NCI-H774 (cell line): Measurements from ENCODE around the gene TPP2.

Experiments used
- DNase-seq: peaks from one replicate; lab custom pipeline; 2025; lab: John Stamatoyannopoulos, UW

Gene TPP2

DNA sequence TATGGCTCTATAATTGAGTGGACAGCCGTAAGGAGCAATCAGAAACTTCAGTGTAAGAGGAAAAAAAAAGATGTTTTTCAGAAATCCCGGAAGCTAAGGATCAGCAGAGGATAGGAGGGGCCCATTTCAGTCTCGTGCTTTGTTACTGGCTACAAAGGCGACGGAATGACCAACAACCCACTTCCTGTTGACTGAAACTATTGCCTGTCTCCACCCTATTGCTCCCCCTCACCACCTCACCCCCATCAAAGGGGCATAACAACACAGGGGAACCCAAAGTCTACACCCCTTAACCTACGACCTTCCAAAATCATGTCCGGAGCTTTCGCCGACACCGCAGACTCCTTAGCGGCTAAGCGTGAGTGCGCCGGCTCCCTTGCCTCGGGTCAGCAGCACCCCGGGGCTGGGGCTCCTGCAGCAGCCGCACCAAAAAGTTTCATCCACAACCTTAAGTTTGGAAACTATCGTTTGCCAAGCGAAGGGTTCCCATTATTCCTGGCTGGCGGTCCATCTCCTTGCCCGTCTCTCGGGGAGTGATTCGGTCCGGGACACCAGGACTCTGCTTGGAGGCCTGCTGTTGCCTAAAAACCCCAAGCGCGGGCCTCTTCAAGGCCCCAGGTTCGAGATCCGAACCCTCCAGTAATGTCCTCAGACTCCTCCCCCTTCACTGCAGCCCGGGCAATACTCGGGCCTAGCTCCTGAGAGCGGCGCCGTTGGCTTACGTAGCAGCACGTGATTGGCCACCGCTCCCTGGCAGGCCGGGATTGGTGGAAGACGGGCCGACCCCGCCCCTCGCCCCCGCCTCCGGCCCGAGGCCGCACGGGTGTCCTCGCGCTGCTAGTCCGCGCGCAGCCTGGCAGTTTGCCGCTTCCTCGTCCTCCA lies at the start of gene TPP2:
Gene TPP2 (plus strand): TSS at position 840 of the 882 bp plus-strand sequence. CDS start 53 bp downstream, outside the sequence.
- DNase-seq, result peak; percentile 97

DNA sequence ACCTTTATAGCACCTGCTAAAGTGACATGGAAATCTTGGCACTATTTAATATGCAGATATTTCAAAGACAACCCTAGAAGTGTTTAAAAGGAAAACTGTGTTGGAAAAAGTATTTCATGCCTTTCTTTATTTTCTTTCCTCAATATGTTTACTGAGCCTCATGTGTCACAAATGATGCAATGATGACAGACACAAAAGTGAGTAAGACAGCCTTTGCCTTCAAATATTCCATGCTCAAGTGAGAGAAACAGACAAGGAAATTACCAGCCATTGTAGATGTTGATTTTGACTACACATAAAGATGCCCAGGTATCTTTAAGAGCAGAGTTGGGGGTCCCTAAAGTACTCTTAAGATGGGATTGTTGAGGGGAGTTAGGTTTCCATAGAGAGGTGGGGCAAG lies 48.0 kb upstream of the TPP2 start:
- no peak for DNase-seq

DNA sequence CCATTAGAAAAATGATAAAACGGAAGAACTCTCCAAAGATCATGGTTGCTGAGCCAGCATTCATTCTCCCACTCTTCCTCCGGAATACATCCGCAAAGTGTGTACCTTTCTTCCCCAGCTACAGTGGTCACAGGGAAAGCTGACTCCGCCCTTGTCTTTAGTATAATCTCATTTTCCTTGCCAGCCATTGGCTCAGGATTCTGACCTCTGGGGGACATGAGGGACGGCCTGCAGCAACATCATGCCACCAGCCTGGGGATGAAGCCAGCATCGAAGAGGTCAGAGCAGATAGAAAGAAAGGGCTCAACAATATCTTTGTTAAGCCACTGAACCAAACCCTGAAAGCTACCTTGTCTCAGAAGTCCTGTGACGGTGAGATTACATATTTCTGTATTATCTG lies 46.3 kb upstream of the TPP2 start:
- DNase-seq, result no peak

DNA sequence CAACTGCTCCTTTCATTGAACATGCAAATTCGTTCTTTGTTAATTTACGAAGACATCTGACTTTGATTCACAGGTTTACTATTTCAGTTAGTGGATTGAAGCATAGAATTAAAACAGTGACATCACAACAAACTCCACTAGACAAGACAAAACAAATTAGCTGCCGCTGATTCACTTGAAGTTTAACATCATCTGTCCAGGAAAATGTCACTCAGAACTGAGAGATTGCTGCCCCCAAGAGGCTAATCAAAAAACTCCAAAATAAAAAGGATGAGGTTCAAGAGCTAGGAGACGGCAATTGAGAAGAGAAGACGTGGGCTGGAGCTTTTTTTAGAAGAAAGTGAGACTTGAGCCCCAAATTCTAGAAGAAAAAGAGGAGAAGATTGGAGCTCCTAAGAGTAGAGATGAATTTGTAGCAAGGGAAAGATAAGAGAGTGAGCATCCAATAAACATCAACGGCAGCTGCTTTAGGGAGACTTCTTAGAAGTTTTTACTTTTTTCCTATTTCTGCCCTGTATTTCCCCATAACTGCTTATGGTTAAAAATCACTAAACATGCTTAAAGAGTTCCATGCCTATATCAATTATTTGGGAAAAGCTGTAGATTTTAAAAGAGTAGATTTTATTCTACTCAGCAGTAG lies 40.8 kb upstream of the TPP2 start:
- peak; percentile 38 for DNase-seq

DNA sequence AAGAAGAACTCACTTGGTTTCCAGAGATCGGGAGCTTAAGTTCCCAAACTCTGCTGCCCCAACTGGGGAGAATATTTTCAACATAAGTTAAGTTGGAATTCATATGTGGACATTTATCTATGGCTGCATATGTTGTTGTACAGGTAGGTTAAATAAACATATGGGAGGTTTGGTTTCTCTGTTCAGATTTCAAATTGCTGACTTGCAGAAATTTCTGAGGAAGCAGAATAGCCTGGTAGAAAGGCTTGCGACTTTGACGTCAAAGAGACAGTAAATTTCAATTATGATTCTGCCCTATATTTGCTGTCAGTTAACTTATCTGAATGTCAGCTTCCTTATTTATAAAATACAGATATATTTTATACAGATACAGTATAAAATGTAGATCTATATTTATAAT lies 40.0 kb upstream of the TPP2 start:
- no peak for DNase-seq

DNA sequence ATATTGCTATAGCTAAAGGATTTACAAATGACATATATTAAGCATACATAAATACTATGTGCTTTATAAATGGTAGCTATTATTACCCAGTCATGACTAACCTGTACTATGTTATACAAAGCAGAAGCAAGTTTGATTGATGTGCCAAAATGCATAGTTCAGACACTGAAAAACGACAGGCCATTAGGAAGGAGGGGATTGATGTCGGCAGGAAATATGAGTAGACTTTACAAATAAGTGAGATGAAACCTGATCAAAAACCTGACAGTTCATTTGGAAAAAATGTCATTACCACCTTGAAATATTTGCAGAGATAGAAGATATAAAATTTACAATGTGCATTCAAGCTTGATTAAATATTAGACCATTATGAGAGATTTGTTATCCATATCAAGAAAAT lies 38.8 kb upstream of the TPP2 start:
- DNase-seq, result no peak

DNA sequence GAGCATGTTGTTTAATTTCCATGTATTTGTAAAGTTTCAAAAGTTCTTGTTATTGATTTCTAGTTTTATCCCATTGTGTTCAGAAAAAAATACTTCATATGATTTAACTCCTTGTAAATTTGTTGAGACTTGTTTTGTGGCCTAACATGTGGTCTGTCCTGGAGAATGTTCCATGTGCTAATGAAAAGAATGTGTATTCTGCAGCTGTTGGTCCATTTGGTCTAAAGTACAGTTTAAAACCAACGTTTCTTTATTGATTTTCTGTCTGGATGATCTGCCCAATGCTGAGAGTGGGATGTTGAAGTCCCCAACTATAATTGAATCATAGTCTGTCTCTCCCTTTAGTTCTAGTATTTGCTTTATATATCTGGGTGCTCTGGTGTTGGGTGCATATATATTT lies 34.9 kb upstream of the TPP2 start:
- no peak for DNase-seq

DNA sequence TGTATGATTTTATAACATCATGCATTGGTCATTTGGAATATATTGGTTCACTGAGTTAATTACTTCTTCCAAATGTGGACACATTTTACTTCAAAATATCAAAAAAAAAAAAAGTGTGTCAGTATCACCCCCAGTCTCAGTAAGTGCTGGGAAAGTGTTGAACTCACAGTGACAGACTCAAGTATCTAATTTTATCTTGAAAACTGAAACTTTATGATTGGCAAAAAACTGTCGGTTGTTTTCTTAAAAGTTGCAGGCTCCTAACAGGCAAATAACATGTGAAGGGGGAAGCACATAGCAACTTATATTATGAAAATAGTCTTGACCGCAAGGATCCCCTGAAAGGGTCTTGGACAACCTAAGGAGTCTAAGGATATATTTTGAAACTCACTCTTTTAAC lies 33.5 kb upstream of the TPP2 start:
- DNase-seq, result no peak

DNA sequence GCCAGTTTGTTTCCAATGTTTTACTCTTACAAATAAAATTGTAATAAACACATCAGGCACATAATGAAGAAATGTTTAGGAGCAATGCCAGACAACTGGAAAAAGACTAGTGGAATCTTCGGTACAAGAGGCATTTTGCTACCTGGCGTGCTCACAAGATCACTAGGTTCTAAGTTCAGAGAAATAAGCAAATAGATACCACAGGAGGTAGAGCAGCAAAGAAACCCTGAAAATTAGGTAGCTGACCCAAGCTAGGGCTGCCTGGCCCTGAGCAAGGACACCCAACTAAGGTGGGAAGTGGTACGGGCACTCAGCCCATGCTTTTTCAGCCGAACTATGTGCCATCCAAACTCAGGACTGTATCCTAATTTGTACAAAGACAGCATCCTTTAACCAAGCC lies 32.2 kb upstream of the TPP2 start:
- DNase-seq, result no peak

DNA sequence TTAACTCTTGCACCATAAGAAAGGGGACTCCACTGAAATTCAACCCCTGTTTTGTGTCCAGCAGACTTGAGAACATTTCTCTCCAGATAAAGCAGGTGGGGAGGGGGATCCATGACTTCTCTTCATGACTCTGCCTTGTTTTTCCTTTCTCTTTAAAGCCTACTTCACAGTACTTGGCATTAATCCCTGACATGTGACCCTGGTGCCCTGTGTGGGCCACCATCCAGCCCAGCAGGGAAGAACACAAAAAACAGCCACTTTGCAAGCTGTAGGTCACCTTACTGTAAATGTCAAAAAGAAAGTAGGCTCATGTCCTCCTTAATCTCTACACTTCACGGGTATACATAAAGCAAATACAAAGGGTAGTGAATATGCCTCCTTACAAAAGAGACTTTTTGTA lies 30.3 kb upstream of the TPP2 start:
- no peak for DNase-seq

DNA sequence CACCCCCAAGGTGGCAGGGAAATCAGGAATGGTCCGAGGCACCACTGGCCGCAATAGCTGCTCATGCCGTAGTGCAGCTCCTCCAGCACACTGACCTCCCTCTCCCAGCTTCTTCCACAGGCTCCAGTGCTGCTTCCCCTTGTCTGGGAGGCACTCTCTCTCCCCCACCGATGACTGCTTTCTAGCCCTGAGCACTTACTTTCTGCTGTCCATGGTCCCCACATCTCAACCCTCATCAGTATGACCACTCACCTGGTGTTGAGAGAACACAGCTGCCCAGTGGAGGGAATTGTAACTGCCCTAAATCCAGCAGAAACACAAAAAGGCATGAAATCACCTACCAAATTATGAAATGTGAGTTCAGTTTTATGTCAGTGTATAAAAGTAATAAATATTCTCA lies 28.9 kb upstream of the TPP2 start:
- DNase-seq, result no peak

DNA sequence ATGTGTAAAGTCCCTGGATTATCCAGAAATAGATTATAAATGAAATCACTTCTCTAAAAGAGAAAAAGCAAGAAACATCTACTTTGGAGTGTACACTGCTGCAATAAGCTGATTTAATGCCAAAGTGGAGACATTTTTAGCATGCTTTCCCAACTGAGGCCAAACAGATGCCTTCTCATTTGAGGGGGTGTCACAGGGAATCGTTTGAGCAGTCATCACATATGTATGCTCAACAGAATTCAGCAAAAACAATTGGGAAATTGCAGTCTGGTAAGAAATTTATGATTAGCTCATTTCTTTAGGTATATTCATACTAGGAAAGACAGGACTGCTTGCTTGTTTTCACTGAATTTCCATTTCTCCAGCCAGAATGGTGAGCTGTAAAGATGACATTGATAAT lies 27.3 kb upstream of the TPP2 start:
- no peak for DNase-seq

DNA sequence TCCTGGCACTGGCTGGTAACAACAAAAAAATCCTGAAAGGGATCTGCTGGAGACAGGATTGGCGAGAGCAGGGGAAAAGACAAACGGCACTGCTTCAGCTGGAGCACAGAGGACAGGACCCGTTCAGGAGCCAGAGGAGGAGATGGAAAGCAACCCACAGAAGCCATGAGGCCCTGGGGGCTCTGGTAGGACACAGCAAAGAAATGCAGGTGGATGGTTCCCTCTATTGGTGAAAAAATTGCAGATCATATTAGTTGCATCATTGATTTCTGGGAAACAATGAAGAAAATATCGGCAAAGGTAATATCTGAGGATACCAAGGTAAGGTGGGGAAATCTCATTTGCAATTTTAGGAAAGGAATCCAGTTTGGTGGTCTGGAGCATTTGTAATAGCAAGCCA lies 25.7 kb upstream of the TPP2 start:
- DNase-seq, result no peak

DNA sequence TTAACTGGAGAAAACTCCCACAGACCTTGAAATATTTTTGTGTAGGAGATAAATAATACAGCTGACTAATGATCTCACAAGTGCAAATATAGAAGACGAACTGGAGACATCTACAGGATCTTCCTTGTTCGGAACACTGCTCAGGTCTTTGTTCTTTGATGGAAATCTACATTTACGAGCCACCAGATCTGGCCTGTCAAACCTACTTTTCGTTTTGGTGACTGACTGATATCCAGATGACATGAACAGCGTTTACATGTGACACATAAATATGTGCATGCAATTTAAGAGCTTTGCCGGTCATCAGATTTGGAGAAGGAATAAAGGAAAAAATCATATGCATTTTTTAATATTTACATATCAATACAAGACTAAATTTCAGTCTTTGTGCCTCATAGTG lies 24.5 kb upstream of the TPP2 start:
- no peak for DNase-seq

DNA sequence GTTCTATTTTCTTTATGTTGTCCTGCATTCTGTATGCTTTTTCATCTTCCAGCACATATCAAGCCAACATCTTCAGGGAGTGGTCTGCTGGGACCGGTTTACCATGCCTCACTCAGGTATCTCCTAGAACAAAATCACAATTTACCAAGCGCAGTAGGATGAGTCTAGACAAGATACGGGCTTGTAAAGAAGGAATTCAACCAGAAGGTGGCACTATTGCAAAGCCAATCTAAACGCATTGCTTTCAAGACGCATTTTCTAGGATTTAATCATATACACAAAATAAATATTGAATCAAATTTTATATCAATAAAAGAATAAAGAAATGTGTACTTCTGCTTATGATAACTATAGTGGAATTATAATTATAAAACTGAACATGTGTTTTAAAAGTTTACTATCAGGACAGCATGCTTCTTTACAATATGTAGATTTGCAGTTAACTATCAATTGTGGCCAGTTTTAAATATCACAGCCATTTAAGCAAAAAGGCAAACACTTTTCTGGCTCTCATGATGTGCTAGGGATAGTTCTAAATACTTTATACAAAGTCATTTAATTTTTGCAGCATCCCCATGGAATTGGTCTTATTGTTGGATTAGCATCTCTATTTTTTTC lies 16.1 kb upstream of the TPP2 start:
- peak; percentile 34 for DNase-seq

DNA sequence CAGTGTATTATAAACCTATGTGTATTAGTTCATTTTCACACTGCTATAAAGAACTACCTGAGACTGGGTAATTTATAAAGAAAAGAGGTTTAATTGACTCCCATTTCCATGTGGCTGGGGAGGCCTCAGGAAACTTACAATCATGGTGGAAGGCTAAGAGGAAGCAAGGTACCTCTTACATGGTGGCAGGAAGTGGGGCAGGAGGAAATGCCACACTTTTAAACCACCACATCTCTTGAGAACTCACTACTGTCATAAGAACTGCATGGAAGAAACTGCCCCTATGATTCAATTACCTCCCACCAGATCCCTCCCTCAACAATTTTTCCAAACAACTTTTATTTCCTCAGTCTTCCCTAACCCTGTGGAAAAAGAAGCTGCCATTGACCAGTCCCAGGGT lies 14.5 kb upstream of the TPP2 start:
- DNase-seq, result no peak

DNA sequence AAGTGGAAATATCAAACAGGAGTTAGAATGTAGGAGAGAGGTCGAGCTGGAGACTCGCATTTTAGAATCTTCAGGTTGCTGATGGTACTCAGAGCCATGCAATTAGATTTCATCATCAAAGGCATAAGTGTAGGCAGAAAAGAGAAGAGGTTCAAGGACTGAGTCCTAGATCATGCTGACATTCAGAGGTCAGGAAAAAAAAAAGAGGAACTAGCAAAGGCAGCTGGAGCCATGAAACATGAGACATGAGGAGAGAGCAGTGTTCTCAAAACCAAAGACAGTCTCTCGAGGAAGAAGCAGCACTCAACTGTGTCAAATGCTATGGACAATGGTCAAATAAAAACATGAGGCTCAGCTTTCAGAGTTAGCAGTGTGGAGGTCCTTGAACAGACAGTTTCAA lies 12.4 kb upstream of the TPP2 start:
- no peak for DNase-seq

DNA sequence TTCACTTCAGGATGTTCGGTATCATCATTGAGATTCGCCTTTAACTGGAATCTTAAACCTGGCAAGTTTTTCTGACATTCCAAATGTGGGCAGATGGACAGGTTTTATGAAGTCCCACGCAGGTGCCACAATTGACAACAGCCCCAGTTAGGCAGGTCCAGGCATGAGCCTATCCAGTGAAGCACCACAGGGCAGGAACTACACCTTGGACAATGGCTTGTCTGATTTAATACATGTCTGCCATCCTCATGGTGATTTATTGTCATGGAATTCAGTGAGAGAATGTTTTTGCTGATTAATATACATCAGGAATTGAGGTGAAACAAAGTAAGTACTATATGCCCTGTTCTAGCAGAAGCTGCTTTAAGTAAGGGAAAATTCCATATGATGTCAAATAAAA lies 10.2 kb upstream of the TPP2 start:
- DNase-seq, result no peak

DNA sequence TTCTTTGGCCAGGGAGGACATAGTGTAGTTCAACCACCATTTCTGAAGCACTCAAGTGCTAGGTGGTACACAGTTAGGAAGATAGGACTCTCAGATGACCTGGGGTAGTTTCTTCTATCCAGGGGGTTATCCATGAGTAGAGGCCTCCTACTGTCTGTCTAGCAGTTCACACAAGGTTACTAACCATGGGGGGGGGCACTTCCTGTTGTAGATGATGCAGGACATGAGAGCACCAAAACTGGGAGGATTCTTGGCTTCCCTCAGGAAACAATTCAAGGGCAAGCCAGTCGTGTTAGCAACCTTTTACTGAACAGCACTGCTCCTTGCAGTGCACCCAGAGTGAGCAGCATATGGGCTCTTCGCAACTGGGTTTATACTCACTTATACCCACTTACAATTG lies 8.9 kb upstream of the TPP2 start:
- DNase-seq, result no peak

DNA sequence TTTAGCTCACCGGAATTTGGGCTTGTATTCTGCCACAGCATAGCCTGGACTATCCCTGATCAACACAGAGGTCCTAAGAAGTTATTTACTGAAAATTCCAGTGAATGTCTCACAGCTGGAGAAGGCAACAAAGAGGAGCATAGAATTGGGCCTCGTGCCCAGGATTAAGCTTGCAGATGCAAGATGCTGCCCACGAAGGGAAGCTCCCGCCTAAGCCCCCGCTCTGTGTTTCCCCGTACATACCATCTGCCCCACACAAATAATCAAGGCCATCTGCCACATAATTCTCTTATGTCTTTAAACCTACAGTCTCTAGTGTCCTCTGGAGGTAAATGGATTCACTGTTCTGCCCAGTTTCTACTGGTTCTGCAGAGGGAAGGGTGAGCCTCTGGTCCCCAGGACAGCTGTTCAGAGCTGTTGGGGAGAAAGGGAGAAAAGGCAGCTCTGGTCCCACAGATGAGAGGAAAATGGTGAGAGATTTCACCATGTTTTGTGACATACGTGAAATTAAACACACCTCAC lies 7.4 kb upstream of the TPP2 start:
- no peak for DNase-seq

DNA sequence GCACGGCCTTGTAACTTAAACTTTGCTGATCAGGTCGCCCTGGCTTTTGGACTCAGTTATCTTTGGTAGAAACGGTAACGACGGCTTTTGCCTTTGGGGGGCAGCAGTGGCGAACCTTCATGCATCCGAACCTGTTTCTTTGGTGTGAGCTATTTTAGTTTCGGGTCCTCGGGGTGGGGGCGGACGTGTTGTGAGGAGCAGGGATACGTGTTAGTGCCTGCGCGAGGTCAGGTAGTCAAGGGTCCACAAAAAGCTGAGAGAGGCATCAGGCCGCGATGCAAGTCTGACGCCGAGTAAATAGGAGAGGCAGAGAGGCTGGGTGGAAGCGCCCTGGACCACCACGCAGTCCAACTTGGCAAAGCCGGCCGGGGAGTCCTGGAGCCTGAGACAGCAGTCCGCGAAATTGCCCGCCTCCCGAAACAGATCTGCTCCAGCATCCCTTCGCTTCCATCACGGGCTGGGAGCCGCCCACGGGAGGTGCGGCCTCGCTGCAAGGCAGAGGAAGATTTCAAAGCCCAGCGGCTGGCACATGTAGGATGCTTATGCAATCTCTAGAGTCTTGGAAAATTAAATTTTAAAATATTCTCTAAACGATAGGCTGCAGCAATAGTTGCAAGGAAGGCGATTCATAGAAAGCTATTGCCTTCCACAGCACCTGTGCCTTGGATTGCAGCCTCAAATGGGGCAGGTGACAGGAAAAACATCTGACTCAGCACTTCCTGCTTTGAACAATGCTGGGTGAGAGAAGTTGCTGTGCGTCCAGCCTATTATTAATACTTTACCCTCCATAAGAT lies 4.6 kb upstream of the TPP2 start:
- DNase-seq, result peak; percentile 46

DNA sequence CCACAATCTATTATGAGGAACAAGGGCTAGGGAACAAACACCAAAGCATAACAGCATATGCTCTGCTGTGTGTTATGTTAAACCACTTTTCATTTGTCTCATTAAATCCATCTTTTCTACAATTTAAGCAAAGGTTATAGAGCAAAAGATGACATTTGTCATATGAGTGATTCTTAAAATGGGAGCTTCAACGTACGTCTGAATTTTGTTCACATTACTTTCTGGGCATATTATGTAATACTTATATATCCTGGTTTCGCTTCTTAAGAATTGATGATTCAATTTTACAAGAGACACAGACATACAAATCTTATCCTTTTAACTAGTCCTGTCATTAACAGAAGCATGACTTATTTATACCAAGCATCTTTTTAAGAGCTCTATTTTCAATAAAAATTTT lies 3.3 kb upstream of the TPP2 start:
- no peak for DNase-seq
